DMS79 (cell line): ENCODE results near the gene LINC00305.

Experiments
- DNase-seq: peaks from one replicate; lab custom pipeline; 2025; lab: John Stamatoyannopoulos, UW

Gene LINC00305

DNA sequence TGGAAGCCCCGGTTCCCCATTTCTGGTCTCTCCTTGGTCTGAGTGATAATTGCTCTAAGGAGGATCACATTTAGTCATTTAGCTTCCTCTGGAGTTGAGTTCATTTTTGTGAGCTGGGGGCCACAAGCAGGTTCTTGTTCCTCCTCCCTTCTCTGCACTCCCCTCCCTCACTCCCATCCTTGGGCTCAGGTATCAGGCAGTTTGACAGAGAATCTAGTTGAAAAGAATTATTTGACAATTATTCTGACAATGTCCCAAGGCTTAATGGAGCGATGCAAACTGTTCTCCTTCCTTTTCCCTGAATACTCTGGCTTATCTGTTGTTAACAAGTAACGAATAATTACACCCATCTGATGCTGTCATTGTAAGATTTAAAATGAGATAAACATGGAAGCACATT lies 117.5 kb downstream of the LINC00305 start:
- DNase-seq: no peak
